Duodenal mucosa (tissue), 2 donors: ENCODE results near the gene ANKRD16.
"Not testable (repeated sequence)": the region's sequence is repeated elsewhere in the genome, so short reads cannot be mapped to it uniquely, and the experiment has no call there.

ENCODE experiments used
- H3K27ac ChIP-seq: one replicate; pipeline ENCODE4 v1.7.0; 2013; ENCODE audit warnings: low read depth, low read length
- H3K27me3 ChIP-seq, 2 donors: one replicate each; pipeline ENCODE4 v1.7.0; 2013; ENCODE audit warnings: low read length in 2 of 2, control low read depth in 1 of 2; ENCODE audit not compliant: insufficient read depth in 2 of 2, control insufficient read depth in 1 of 2
- H3K36me3 ChIP-seq, 2 donors: one replicate each; pipeline ENCODE4 v1.7.0; 2013; ENCODE audit warnings: low read length in 2 of 2, control low read depth in 1 of 2; ENCODE audit not compliant: insufficient read depth in 2 of 2, control insufficient read depth in 1 of 2
- H3K4me1 ChIP-seq, 2 donors: one replicate each; pipeline ENCODE4 v1.7.0; 2013; ENCODE audit warnings: low read length in 2 of 2, control low read depth in 1 of 2; ENCODE audit not compliant: insufficient read depth in 2 of 2, control insufficient read depth in 1 of 2
- H3K4me3 ChIP-seq, 2 donors: one replicate each; pipeline ENCODE4 v1.7.0; 2013; ENCODE audit warnings: low read length in 2 of 2, low read depth in 1 of 2
- H3K9ac ChIP-seq, 2 donors: one replicate each; pipeline ENCODE4 v1.7.0; 2013; ENCODE audit warnings: low read length in 2 of 2, low read depth in 1 of 2
- H3K9me3 ChIP-seq, 2 donors: one replicate each; pipeline ENCODE4 v1.7.0; 2013; ENCODE audit warnings: low read length in 2 of 2, control low read depth in 1 of 2; ENCODE audit not compliant: control insufficient read depth in 1 of 2

ANKRD16 gene

GRCh38 chr10:5887029-5887428, 2.7 kb downstream of the ANKRD16 start:
- Histone ChIP-seq H3K36me3 (peaks cover 0 to 27% of the 10 kb centered on the region in 2 donors), H3K27ac (no peak overlapping the region), H3K27me3 (no peaks in the 10 kb centered on the region), H3K4me1 (peaks cover 42 to 49% of the 10 kb centered on the region in 2 donors), H3K4me3 (no peak overlapping the region), H3K9ac (no peak overlapping the region), H3K9me3 (no peaks in the 10 kb centered on the region)

DNA sequence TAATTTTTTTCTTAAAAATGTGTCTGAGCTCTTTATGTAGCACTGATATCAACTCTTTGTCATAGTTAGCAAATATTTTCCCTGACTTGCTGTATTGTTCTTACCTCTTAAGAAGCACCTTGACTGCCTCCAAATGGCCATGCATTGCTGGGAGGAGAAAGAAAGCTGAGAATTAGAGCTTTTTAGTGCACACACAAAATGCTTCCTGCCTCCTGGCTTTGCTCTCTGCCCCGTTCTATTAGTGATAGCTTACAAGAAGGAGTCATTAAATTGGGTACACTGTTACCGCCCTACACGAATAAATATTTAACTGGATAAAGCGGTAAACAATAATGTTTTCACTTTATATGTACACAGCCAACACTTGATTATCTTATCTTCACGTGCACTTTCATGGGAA, 4.1 kb downstream of the ANKRD16 start:
- Histone ChIP-seq H3K27me3 (no peaks in the 10 kb centered on the region), H3K4me1 (peaks cover 29 to 37% of the 10 kb centered on the region in 2 donors), H3K36me3 (peaks cover 0 to 30% of the 10 kb centered on the region in 2 donors), H3K4me3 (no peak overlapping the region), H3K9ac (no peak overlapping the region), H3K9me3 (no peaks in the 10 kb centered on the region), H3K27ac (no peak overlapping the region)

GRCh38 chr10:5882961-5883360, 6.7 kb downstream of the ANKRD16 start:
- no peak overlapping the region for H3K9ac ChIP-seq
- no peak overlapping the region for H3K27ac ChIP-seq
- no peaks in the 10 kb centered on the region for H3K27me3 ChIP-seq
- H3K36me3 ChIP-seq = peaks cover 0 to 48% of the 10 kb centered on the region in 2 donors
- no peaks in the 10 kb centered on the region for H3K9me3 ChIP-seq
- peaks cover 18 to 29% of the 10 kb centered on the region in 2 donors for H3K4me1 ChIP-seq
- H3K4me3 ChIP-seq = no peak overlapping the region

DNA sequence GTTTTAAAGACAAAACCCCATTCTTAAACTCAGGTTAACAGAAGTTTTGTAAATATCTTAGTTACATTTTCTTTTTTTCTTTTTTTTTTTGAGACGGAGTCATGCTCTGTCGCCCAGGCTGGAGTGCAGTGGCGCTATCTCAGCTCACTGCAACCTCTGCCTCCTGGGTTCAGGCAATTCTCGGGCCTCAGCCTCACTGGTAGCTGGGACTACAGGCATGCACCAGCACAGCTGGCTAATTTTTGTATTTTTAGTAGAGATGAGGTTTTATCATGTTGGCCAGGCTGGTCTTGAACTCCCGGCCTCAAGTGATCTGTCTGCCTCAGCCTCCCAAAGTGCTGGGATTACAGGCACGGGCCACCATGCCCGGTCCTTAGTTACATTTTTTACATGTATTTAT, 12.7 kb downstream of the ANKRD16 start:
- H3K36me3 ChIP-seq = peaks cover 14 to 45% of the 10 kb centered on the region in 2 donors
- not testable (repeated sequence) for H3K27me3 ChIP-seq, H3K9ac ChIP-seq, H3K4me3 ChIP-seq, H3K9me3 ChIP-seq, H3K27ac ChIP-seq, H3K4me1 ChIP-seq

DNA sequence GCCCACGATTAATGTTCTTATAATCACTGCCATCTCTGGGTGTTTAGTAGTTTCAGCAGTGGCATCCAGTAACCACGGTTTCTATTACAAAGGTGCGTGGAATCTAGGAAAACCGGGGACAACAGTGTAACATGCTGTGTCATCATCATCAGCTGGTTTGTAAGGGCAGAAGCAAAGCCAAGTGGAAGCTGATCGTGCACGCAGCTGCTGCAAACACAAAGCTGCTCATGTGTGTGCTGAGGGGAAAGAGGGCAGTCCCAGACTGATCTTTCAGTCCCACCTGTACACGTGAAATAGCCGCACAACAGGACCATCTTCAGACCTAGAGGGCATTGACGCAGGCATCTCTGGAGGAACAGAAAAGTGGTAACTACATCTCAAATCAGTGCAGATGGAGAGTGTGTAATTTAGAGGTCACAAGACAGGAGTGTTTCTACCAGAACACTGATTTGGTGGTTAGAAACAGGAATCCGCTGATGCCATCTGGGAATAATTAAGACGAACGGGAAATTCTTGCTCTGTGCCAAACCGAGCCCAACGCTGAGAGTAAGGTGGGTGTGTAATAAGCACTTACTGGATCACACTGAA, 13.4 kb downstream of the ANKRD16 start:
- no peak overlapping the region for H3K4me3 ChIP-seq
- H3K9me3 ChIP-seq = no peaks in the 10 kb centered on the region
- H3K36me3 ChIP-seq = peaks cover 14 to 43% of the 10 kb centered on the region in 2 donors
- H3K27me3 ChIP-seq = no peaks in the 10 kb centered on the region
- H3K27ac ChIP-seq = no peak overlapping the region
- H3K9ac ChIP-seq = no peak overlapping the region
- H3K4me1 ChIP-seq = no peaks in the 10 kb centered on the region

- Histone ChIP-seq H3K4me1 (no peaks in the 10 kb centered on the region), H3K9me3 (no peaks in the 10 kb centered on the region), H3K36me3 (peaks cover 14 to 29% of the 10 kb centered on the region in 2 donors), H3K4me3 (no peak overlapping the region), H3K9ac (no peak overlapping the region), H3K27me3 (no peaks in the 10 kb centered on the region), H3K27ac (no peak overlapping the region)
Observed at GRCh38 chr10:5873515-5873995, 16.1 kb downstream of the ANKRD16 start.

GRCh38 chr10:5871596-5871995, 18.1 kb downstream of the ANKRD16 start:
- Histone ChIP-seq H3K27me3 (no peaks in the 10 kb centered on the region), H3K36me3 (peaks cover 7 to 13% of the 10 kb centered on the region in 2 donors), H3K27ac (no peak overlapping the region), H3K4me1 (no peaks in the 10 kb centered on the region), H3K9ac (no peak overlapping the region), H3K4me3 (no peak overlapping the region), H3K9me3 (no peaks in the 10 kb centered on the region)

GRCh38 chr10:5869156-5869555, 20.5 kb downstream of the ANKRD16 start:
- H3K27me3 ChIP-seq = no peaks in the 10 kb centered on the region
- no peak overlapping the region for H3K4me3 ChIP-seq
- H3K9ac ChIP-seq = no peak overlapping the region
- no peaks in the 10 kb centered on the region for H3K4me1 ChIP-seq
- H3K36me3 ChIP-seq = no peaks in the 10 kb centered on the region
- no peak overlapping the region for H3K27ac ChIP-seq
- no peaks in the 10 kb centered on the region for H3K9me3 ChIP-seq

DNA sequence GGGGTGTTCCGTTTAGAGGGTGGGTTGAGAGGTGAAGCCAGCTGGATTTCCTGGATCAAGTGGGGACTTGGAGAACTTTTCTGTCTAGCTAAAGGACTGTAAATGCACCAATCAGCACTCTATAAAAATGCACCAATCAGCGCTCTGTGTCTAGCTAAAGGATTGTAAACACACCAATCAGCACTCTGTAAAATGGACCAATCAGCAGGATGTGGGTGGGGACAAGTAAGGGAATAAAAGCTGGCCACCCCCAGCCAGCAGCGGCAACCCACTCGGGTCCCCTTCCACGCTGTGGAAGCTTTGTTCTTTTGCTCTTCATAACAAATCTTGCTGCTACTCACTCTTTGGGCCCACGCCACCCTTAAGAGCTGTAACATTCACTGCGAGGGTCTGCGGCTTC, 21.3 kb downstream of the ANKRD16 start:
- not testable (repeated sequence) for H3K9ac ChIP-seq, H3K27ac ChIP-seq, H3K4me3 ChIP-seq, H3K36me3 ChIP-seq, H3K9me3 ChIP-seq, H3K4me1 ChIP-seq, H3K27me3 ChIP-seq

DNA sequence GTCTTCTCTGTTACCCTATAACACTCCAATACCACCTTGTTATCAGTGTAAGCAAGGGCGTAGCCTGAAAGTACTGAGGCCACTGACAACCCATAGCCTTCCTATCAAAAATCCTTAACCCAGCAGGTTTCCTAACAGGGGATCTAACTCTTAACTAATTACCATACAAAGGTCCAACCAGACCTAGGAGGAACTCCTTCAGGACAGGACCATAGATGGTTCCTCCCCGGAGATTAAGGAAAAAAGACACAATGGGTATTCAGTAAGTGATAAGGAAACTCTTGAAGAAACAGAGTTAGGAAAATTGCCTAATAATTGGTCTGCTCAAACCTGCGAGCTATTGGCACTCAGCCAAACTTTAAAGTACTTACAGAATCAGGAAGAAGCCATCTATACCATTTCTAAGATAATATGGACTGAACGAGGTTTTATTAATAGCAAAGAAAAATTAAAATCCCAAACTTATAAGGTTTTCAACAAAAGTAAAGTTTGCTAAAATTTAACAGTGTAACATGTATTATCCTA, 22.5 kb downstream of the ANKRD16 start:
- H3K9ac ChIP-seq, H3K36me3 ChIP-seq, H3K27ac ChIP-seq, H3K9me3 ChIP-seq, H3K27me3 ChIP-seq, H3K4me1 ChIP-seq, H3K4me3 ChIP-seq: not testable (repeated sequence)
